Esophagus squamous epithelium (tissue), 5 donors: Measurements from ENCODE around the gene DHRS3. TPM values are rescaled to one million over a fixed set of nuclear protein-coding genes. Genes with fewer than 3 reads are reported as not detected.
A peak's percentile ranks its signal among the peaks of the same experiment; 100 is the strongest.
"Not testable (repeated sequence)": the region's sequence is repeated elsewhere in the genome, so short reads cannot be mapped to it uniquely, and the experiment has no call there.

Experiments used
- DNase-seq: peaks from one replicate; lab custom pipeline; 2025; lab: John Stamatoyannopoulos, UW
- H3K27ac ChIP-seq, 4 donors: fragments of 200-600 bp; sonication (generic); one replicate each; pipeline ENCODE4 v1.5.1; 2016 to 2019; ENCODE audit warnings: mild to moderate bottlenecking in 1 of 4
- H3K27me3 ChIP-seq, 4 donors: fragments of 200-600 bp; sonication (generic); 1 replicate in 3 of 4; 2 replicates in 1 of 4; pipeline versions ENCODE4 v1.5.1 to v1.6.0; 2017 to 2021; ENCODE audit warnings: antibody characterized with exemption in 1 of 4
- H3K36me3 ChIP-seq, 3 donors: fragments of 200-600 bp; sonication (generic); one replicate each; pipeline ENCODE4 v1.5.1; 2016 to 2019
- H3K4me1 ChIP-seq, 3 donors: fragments of 200-600 bp; sonication (generic); one replicate each; pipeline ENCODE4 v1.5.1; 2017 to 2019
- H3K4me3 ChIP-seq, 4 donors: fragments of 200-600 bp; sonication (generic); 1 replicate in 3 of 4; 2 replicates in 1 of 4; pipeline ENCODE4 v1.5.1; 2016 to 2019; ENCODE audit warnings: mild to moderate bottlenecking in 2 of 4, moderate library complexity in 1 of 4
- H3K9me3 ChIP-seq, 3 donors: fragments of 200-600 bp; sonication (generic); one replicate each; pipeline ENCODE4 v1.5.1; 2016 to 2019
- POLR2A ChIP-seq, 4 donors: fragments of 450-650 bp; IDR thresholded peaks; one replicate each; pipeline ENCODE4 v1.6.1; 2017; ENCODE audit warnings: antibody characterized with exemption in 4 of 4, mild to moderate bottlenecking in 4 of 4, moderate library complexity in 3 of 4
- WGBS, 2 donors: methylation state at CpG; one replicate each; pipeline ENCODE4 v1.1.5; 2018; 5-methylcytosine and 5-hydroxymethylcytosine counted together
- intact Hi-C: fragments of 100-400 bp; cut with DNase I; formaldehyde crosslinking; loops from one replicate; pipeline ENCODE4 v1.15.0; 2022
- total RNA-seq, 4 donors: library from RNA; depleted of rRNA; stranded (reverse); fragments of >200 nt; gene quantifications; one replicate each; pipeline ENCODE4 v1.1.0, GENCODE V29; 2016
- TF ChIP-seq, protein P1 (sequence below), 6 experiments: fragments of 450-650 bp in 4 of 6; fragments of 200-600 bp in 2 of 6; sonication (generic) in 2 of 6; IDR thresholded peaks; one replicate each; pipeline ENCODE4 v1.5.1; 2016 to 2019; ENCODE audit warnings: antibody characterized with exemption in 6 of 6, mild to moderate bottlenecking in 4 of 6, moderate library complexity in 4 of 6
- donor health status: DM: yes; HTN: yes; CAD: no.

DHRS3 gene
- total RNA-seq, 4 donors from 2014 or later: 87.7 to 166 (median 117) TPM

- intact Hi-C loops: no loop called here
- peaks cover 0 to 18% (median 8%) of the 10 kb centered on the region in 3 donors for H3K4me1 ChIP-seq
- no peaks in the 10 kb centered on the region for H3K27me3 ChIP-seq
- peaks cover 0 to 23% (median 10%) of the 10 kb centered on the region in 3 donors for H3K9me3 ChIP-seq
- peaks cover 28 to 68% (median 29%) of the 10 kb centered on the region in 3 donors for H3K36me3 ChIP-seq
- DNase-seq: no peak
- peak overlapping the region in 2 of 4 donors; percentile 17 to 33 for H3K27ac ChIP-seq
- no peak overlapping the region for H3K4me3 ChIP-seq
- TF ChIP-seq, protein P1, sequence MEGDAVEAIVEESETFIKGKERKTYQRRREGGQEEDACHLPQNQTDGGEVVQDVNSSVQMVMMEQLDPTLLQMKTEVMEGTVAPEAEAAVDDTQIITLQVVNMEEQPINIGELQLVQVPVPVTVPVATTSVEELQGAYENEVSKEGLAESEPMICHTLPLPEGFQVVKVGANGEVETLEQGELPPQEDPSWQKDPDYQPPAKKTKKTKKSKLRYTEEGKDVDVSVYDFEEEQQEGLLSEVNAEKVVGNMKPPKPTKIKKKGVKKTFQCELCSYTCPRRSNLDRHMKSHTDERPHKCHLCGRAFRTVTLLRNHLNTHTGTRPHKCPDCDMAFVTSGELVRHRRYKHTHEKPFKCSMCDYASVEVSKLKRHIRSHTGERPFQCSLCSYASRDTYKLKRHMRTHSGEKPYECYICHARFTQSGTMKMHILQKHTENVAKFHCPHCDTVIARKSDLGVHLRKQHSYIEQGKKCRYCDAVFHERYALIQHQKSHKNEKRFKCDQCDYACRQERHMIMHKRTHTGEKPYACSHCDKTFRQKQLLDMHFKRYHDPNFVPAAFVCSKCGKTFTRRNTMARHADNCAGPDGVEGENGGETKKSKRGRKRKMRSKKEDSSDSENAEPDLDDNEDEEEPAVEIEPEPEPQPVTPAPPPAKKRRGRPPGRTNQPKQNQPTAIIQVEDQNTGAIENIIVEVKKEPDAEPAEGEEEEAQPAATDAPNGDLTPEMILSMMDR (IDR thresholded peaks at IDR 0.05): no peak
- no peak for TF ChIP-seq POLR2A (IDR thresholded peaks at IDR 0.05)
- WGBS, 2 donors: 84 to 90% methylated on average over 6 to 7 of the region's 9 CpGs
These were observed 50.7 kb downstream of the DHRS3 start for GRCh38 chr1:12567288-12567819.

DNA sequence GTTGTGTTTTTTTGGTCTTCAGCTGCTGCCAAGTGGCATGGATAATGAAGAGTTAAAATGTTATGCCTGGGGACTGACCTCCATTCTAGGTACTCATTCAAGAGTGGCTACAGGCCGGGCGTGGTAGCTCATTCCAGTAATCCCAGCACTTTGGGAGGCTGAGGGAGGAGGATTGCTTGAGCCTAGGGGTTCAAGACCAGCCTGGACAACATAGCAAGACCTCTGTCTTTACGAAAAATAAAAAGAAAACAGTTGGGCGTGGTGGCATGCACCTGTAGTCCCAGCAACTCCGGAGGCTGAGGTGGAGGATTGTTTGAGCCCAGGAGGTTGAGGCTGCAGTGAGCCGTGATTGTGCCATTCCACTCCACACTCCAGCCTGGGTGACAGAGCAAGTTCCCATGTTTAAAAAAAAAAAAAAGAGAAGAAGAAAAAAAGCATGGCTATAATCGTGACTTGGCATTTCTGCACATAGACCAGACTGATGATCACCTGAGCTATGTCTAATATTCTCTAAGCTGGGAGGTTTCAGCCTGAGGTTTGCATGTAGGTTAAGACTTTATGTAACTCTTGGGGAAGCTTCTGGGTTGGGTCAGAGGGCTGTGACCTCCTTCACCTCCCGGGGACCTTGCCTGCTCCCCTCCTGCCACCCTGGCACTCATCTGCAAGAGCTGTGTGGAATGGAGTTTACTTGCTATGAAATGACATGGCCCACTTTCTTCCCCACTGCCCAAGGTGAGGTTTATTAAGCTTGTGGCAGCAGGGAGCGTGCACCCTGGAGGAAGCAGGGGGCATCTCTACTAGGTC is 51.3 kb downstream of the DHRS3 start:
- intact Hi-C loops: no loop called here
- TF ChIP-seq POLR2A (IDR thresholded peaks at IDR 0.05): no peak
- TF ChIP-seq, protein P1 (IDR thresholded peaks at IDR 0.05): no peak
- 70 to 73% methylated on average over 8 to 9 of the region's 9 CpGs for WGBS, 2 donors
- H3K36me3 ChIP-seq: peaks cover 24 to 61% (median 28%) of the 10 kb centered on the region in 3 donors
- peaks cover 0 to 18% (median 8%) of the 10 kb centered on the region in 3 donors for H3K4me1 ChIP-seq
- no peak for DNase-seq
- peaks cover 0 to 27% (median 10%) of the 10 kb centered on the region in 3 donors for H3K9me3 ChIP-seq
- H3K4me3 ChIP-seq: no peak overlapping the region
- no peaks in the 10 kb centered on the region for H3K27me3 ChIP-seq
- H3K27ac ChIP-seq: peak overlapping the region in 3 of 4 donors; percentile 3 to 33 (median 17)

- intact Hi-C loops: no loop called here
- no peak overlapping the region for H3K4me3 ChIP-seq
- no peak for TF ChIP-seq POLR2A (IDR thresholded peaks at IDR 0.05)
- TF ChIP-seq, protein P1 (IDR thresholded peaks at IDR 0.05): no peak
- peak overlapping the region in 2 of 4 donors; percentile 51 to 59 for H3K27ac ChIP-seq
- H3K27me3 ChIP-seq: no peaks in the 10 kb centered on the region
- H3K9me3 ChIP-seq: peaks cover 0 to 27% (median 10%) of the 10 kb centered on the region in 3 donors
- WGBS, 2 donors: 57 to 65% methylated on average over 3 to 5 of the region's 7 CpGs
- H3K4me1 ChIP-seq: peaks cover 0 to 21% (median 8%) of the 10 kb centered on the region in 3 donors
- peaks cover 17 to 54% (median 26%) of the 10 kb centered on the region in 3 donors for H3K36me3 ChIP-seq
- DNase-seq: no peak
These were observed 52.1 kb downstream of the DHRS3 start for GRCh38 chr1:12565966-12566352.

GRCh38 chr1:12565094-12565965 is 52.7 kb downstream of the DHRS3 start:
- Histone ChIP-seq H3K4me1 (peaks cover 0 to 25% (median 8%) of the 10 kb centered on the region in 3 donors), H3K4me3 (no peak overlapping the region), H3K27ac (peak overlapping the region; percentile 9 to 69 (median 55)), H3K27me3 (no peaks in the 10 kb centered on the region), H3K36me3 (peaks cover 11 to 48% (median 20%) of the 10 kb centered on the region in 3 donors), H3K9me3 (peaks cover 0 to 27% (median 10%) of the 10 kb centered on the region in 3 donors)
- WGBS, 2 donors: 66 to 70% methylated on average over 4 to 8 of the region's 10 CpGs
- intact Hi-C loops: no loop called here
- DNase-seq: no peak
- TF ChIP-seq, protein P1 (IDR thresholded peaks at IDR 0.05): no peak
- no peak for TF ChIP-seq POLR2A (IDR thresholded peaks at IDR 0.05)

GRCh38 chr1:12564251-12564650 is 53.8 kb downstream of the DHRS3 start:
- Histone ChIP-seq H3K36me3 (peaks cover 4 to 37% (median 13%) of the 10 kb centered on the region in 3 donors), H3K4me1 (peaks cover 0 to 25% (median 8%) of the 10 kb centered on the region in 3 donors), H3K27ac (peak overlapping the region in 1 of 4 donors; percentile 69), H3K9me3 (peaks cover 0 to 27% (median 10%) of the 10 kb centered on the region in 3 donors)
- intact Hi-C loops, H3K4me3 ChIP-seq, DNase-seq, H3K27me3 ChIP-seq: not testable (repeated sequence)
- WGBS, 2 donors: 90 to 91% methylated on average over 3 of the region's 3 CpGs
